K562 (cell line): ENCODE results near the gene FAM98C. TPM values are rescaled to one million over a fixed set of nuclear protein-coding genes. Genes with fewer than 3 reads are reported as not detected.
A peak's percentile ranks its signal among the peaks of the same experiment; 100 is the strongest.

ENCODE experiments used
- CHD1 ChIP-seq: fragments of 200-600 bp; sonication (generic); IDR thresholded peaks from one replicate; pipeline ENCODE4 v1.6.1; 2012; ENCODE audit warnings: mild to moderate bottlenecking, moderate library complexity, low read length, inconsistent platforms
- ETV5 ChIP-seq: sonication (generic); formaldehyde crosslinking; IDR thresholded peaks from 2 replicates; pipeline ENCODE4 v1.4.0; 2020; ENCODE audit warnings: low read depth, mild to moderate bottlenecking, missing genetic modification reagents
- FOSL1 ChIP-seq: fragments of 200-800 bp; sonication (Bioruptor generic); conservative IDR thresholded peaks from 2 replicates; pipeline ENCODE4 v1.6.1; 2016; ENCODE audit warnings: missing genetic modification characterization, missing compliant biosample characterization
- HMGN3 ChIP-seq: IDR thresholded peaks from 2 replicates; pipeline ENCODE4 v1.6.1; 2011; ENCODE audit warnings: borderline replicate concordance, low read depth, mild to moderate bottlenecking, mixed read lengths, low read length; ENCODE audit not compliant: insufficient read length; ENCODE audit errors: extremely low read depth
- IRF2 ChIP-seq: sonication (generic); formaldehyde crosslinking; IDR thresholded peaks from 2 replicates; pipeline ENCODE4 v1.8.1; 2022; ENCODE audit warnings: mild to moderate bottlenecking, missing genetic modification reagents
- KLF13 ChIP-seq: fragments of 450-650 bp; IDR thresholded peaks from 2 replicates; pipeline ENCODE4 v1.6.1; 2016; ENCODE audit warnings: missing genetic modification characterization, low read depth, mild to moderate bottlenecking, missing compliant biosample characterization, moderate library complexity, borderline replicate concordance
- KLF16 ChIP-seq: IDR thresholded peaks from 2 replicates; pipeline ENCODE4 v1.6.1; 2016; ENCODE audit warnings: antibody characterized with exemption
- POLR3G ChIP-seq: IDR thresholded peaks from 2 replicates; pipeline ENCODE4 v1.6.1; 2011; ENCODE audit not compliant: insufficient read length, insufficient replicate concordance; ENCODE audit errors: extremely low read depth
- RBM34 ChIP-seq: fragments of 200-400 bp; formaldehyde crosslinking; IDR thresholded peaks from 2 replicates; pipeline ENCODE4 v1.6.1; 2018; ENCODE audit warnings: low read length, borderline replicate concordance; ENCODE audit not compliant: insufficient read depth
- SAFB2 ChIP-seq: fragments of 200-400 bp; formaldehyde crosslinking; IDR thresholded peaks from 2 replicates; pipeline ENCODE4 v1.6.1; 2018; ENCODE audit warnings: borderline replicate concordance, low read length, low read depth, moderate library complexity; ENCODE audit not compliant: severe bottlenecking
- TAF7 ChIP-seq: fragments of 450-650 bp; IDR thresholded peaks from 2 replicates; pipeline ENCODE4 v1.6.1; 2016; ENCODE audit warnings: missing genetic modification characterization, missing compliant biosample characterization
- TCFL5 ChIP-seq: fragments of 250-450 bp; sonication (Bioruptor Pico); conservative IDR thresholded peaks from 2 replicates; pipeline ENCODE4 v1.6.1; 2021; ENCODE audit warnings: mild to moderate bottlenecking, moderate library complexity, matching md5 sums
- U2AF2 ChIP-seq: fragments of 200-400 bp; formaldehyde crosslinking; optimal IDR thresholded peaks from 2 replicates; pipeline ENCODE3; 2017; ENCODE audit warnings: low read depth, mild to moderate bottlenecking, low read length
- ZC3H11A ChIP-seq: IDR thresholded peaks from 2 replicates; pipeline ENCODE4 v1.6.1; 2012; ENCODE audit warnings: low read depth, low read length, improper control_type of control experiment
- ZNF224 ChIP-seq: sonication (generic); formaldehyde crosslinking; IDR thresholded peaks from 2 replicates; pipeline ENCODE4 v1.8.0; 2022; ENCODE audit warnings: mild to moderate bottlenecking, missing genetic modification reagents
- ZNF586 ChIP-seq: fragments of 450-650 bp; formaldehyde crosslinking; conservative IDR thresholded peaks from 2 replicates; pipeline ENCODE4 v1.4.0; 2020; ENCODE audit warnings: mild to moderate bottlenecking, moderate library complexity
- ZNF668 ChIP-seq: fragments of 250-450 bp; sonication (Bioruptor Pico); IDR thresholded peaks from 2 replicates; pipeline ENCODE4 v1.8.0; 2022; ENCODE audit warnings: mild to moderate bottlenecking, inconsistent platforms
- ZNF76 ChIP-seq: fragments of 250-450 bp; sonication (Bioruptor Pico); IDR thresholded peaks from 2 replicates; pipeline ENCODE4 v1.4.0; 2020; ENCODE audit warnings: mild to moderate bottlenecking, moderate library complexity, borderline replicate concordance
- ZNF79 ChIP-seq: fragments of 250-450 bp; sonication (Bioruptor Pico); IDR thresholded peaks from 2 replicates; pipeline ENCODE4 v1.4.0; 2020; ENCODE audit warnings: low read depth, mild to moderate bottlenecking, moderate library complexity
- polyA plus RNA-seq, 8 experiments: library from polyadenylated mRNA; depleted of rRNA in 4 of 8; stranded (reverse) in 5 of 8; unstranded in 3 of 8; fragments of >200 nt; fragmentation: Nextera tagmentation in 2 of 8; fragmentation: Illumina TruSeq in 1 of 8; extraction: Ambion mirVana in 2 of 8; extraction: Trizol in 1 of 8; gene quantifications; 2 replicates each; pipeline versions ENCODE4 v1.2.1 to v1.2.3, GENCODE V29; 2011 to 2014; ENCODE audit warnings: inconsistent platforms in 1 of 8, missing spikeins in 1 of 8
- total RNA-seq, 7 experiments: library from RNA; depleted of rRNA in 6 of 7; stranded (reverse); fragments of >200 nt in 6 of 7; fragmentation: Illumina TruSeq in 2 of 7; extraction: Trizol in 2 of 7; gene quantifications; 2 replicates each; pipeline versions ENCODE4 v1.2.1 to v1.2.3, GENCODE V29; 2011 to 2021; ENCODE audit warnings: low replicate concordance in 1 of 7
- TF ChIP-seq, protein P1 (sequence below): IDR thresholded peaks from 2 replicates; pipeline ENCODE4 v1.6.1; 2011; ENCODE audit not compliant: insufficient read length; ENCODE audit errors: extremely low read depth
- TF ChIP-seq, protein P2 (sequence below), 3 experiments: fragments of 200-800 bp in 1 of 3; fragments of 250-450 bp in 1 of 3; fragments of 450-650 bp in 1 of 3; sonication (Bioruptor Pico) in 1 of 3; sonication (Bioruptor generic) in 1 of 3; formaldehyde crosslinking in 1 of 3; IDR thresholded peaks; 2 replicates each; pipeline versions ENCODE4 v1.6.1 to v1.8.0; 2016 to 2022; ENCODE audit warnings: mild to moderate bottlenecking in 2 of 3, missing genetic modification characterization in 2 of 3, missing compliant biosample characterization in 1 of 3, moderate library complexity in 1 of 3
- TF ChIP-seq, protein P3 (sequence below), 2 experiments: IDR thresholded peaks; 2 replicates each; pipeline ENCODE4 v1.6.1; 2011; ENCODE audit warnings: borderline replicate concordance in 1 of 2, control low read depth in 1 of 2, low read depth in 1 of 2, low read length in 1 of 2, mild to moderate bottlenecking in 1 of 2, mixed read lengths in 1 of 2, moderate library complexity in 1 of 2; ENCODE audit not compliant: insufficient read depth in 1 of 2, insufficient read length in 1 of 2, poor library complexity in 1 of 2, severe bottlenecking in 1 of 2; ENCODE audit errors: extremely low read depth in 1 of 2

The FAM98C gene
- total and polyA plus RNA-seq, 9 of the 15 experiments (the other 6 are each of a cell fraction or from before 2014, with no cell fraction given): 1.7 to 43.8 (median 13.7) TPM

DNA sequence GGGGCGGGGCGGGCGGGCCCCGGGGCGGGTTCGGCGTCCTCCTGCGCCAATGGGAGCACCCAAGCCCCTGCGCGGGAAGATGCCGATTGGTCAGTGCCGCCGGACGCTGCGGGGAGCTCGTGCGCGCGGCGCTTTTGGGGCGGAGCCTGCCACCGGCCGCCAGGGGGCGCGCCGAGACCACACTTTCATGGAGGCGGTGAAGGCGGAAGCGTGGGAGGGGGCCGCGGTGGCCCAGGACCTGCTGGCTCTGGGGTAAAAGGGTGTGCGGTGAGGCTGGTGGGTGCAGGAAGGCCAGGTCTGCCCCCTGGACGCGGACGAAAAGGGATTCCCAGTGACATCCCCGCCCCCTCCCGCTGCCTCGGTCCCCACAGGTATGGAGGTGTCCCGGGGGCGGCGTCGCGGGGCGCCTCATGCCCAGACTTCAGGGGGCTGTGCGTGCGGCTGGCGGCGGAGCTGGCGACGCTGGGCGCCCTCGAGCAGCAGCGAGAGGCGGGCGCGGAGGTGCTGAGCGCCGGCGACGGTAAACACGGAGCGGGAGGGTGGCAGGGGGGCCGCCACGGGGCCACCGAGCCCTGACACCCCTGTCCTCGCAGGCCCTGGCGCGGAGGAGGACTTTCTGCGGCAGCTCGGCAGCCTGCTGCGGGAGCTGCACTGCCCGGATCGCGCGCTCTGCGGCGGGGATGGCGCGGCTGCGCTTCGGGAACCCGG lies at the start of gene FAM98C (continued):
- peak; percentile 73; the same call in 1 of the 2 replicates for TF ChIP-seq KLF13 (tag)
- TF ChIP-seq POLR3G: no peak
- TF ChIP-seq TCFL5 (CRISPR knock-in tag): no peak
- TF ChIP-seq, protein P1, sequence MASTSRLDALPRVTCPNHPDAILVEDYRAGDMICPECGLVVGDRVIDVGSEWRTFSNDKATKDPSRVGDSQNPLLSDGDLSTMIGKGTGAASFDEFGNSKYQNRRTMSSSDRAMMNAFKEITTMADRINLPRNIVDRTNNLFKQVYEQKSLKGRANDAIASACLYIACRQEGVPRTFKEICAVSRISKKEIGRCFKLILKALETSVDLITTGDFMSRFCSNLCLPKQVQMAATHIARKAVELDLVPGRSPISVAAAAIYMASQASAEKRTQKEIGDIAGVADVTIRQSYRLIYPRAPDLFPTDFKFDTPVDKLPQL: no peak
- TF ChIP-seq HMGN3: peak; percentile 51
- TF ChIP-seq TAF7 (tag): no peak
- TF ChIP-seq U2AF2: no peak
- TF ChIP-seq ZC3H11A: no peak
- TF ChIP-seq, protein P2, sequence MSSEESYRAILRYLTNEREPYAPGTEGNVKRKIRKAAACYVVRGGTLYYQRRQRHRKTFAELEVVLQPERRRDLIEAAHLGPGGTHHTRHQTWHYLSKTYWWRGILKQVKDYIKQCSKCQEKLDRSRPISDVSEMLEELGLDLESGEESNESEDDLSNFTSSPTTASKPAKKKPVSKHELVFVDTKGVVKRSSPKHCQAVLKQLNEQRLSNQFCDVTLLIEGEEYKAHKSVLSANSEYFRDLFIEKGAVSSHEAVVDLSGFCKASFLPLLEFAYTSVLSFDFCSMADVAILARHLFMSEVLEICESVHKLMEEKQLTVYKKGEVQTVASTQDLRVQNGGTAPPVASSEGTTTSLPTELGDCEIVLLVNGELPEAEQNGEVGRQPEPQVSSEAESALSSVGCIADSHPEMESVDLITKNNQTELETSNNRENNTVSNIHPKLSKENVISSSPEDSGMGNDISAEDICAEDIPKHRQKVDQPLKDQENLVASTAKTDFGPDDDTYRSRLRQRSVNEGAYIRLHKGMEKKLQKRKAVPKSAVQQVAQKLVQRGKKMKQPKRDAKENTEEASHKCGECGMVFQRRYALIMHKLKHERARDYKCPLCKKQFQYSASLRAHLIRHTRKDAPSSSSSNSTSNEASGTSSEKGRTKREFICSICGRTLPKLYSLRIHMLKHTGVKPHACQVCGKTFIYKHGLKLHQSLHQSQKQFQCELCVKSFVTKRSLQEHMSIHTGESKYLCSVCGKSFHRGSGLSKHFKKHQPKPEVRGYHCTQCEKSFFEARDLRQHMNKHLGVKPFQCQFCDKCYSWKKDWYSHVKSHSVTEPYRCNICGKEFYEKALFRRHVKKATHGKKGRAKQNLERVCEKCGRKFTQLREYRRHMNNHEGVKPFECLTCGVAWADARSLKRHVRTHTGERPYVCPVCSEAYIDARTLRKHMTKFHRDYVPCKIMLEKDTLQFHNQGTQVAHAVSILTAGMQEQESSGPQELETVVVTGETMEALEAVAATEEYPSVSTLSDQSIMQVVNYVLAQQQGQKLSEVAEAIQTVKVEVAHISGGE (CRISPR knock-in tag; IDR thresholded peaks at IDR 0.05): peak in 1 of 3 experiments; percentile 60; a peak in 2 of 6 replicates
- TF ChIP-seq CHD1: peak; percentile 94
- peak; percentile 88 for TF ChIP-seq ETV5 (CRISPR knock-in tag)
- TF ChIP-seq RBM34: peak; percentile 60; the same call in 1 of the 2 replicates
- TF ChIP-seq ZNF224: no peak
- TF ChIP-seq SAFB2: no peak
- TF ChIP-seq KLF16: peak; percentile 57
- TF ChIP-seq FOSL1 (tag): no peak
- TF ChIP-seq ZNF668 (CRISPR knock-in tag): no peak
- no peak for TF ChIP-seq IRF2 (CRISPR knock-in tag)
- no peak for TF ChIP-seq ZNF76
- TF ChIP-seq ZNF79 (CRISPR knock-in tag): no peak
- TF ChIP-seq, protein P3, sequence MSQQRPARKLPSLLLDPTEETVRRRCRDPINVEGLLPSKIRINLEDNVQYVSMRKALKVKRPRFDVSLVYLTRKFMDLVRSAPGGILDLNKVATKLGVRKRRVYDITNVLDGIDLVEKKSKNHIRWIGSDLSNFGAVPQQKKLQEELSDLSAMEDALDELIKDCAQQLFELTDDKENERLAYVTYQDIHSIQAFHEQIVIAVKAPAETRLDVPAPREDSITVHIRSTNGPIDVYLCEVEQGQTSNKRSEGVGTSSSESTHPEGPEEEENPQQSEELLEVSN (IDR thresholded peaks at IDR 0.05; ENCODE audit: borderline replicate concordance in 1 of 2, extremely low read depth in 1 of 2, insufficient read depth in 1 of 2, insufficient read length in 1 of 2, low read depth in 1 of 2, low read length in 1 of 2, poor library complexity in 1 of 2, severe bottlenecking in 1 of 2): peak; percentile 86 to 98
- no peak for TF ChIP-seq ZNF586 (CRISPR knock-in tag)
